Fibroblast of lung (primary cell): ENCODE results near the gene PRDM16. TPM values are rescaled to one million over a fixed set of nuclear protein-coding genes. Genes with fewer than 3 reads are reported as not detected.
A peak's percentile ranks its signal among the peaks of the same experiment; 100 is the strongest.

Source experiments
- DNase-seq, 2 donors: peaks; one replicate each; pipeline versions ENCODE4 v3.0.0 to v3.0.0-alpha.2; 2010; ENCODE audit warnings: low read depth in 2 of 2
- H2AFZ ChIP-seq: 2 replicates; pipeline ENCODE4 v1.5.1; 2012; ENCODE audit warnings: low read length, control low read depth, inconsistent platforms
- H3K27ac ChIP-seq: 2 replicates; pipeline ENCODE4 v1.5.1; 2011; ENCODE audit warnings: low read length, control low read depth; ENCODE audit not compliant: insufficient read depth
- H3K27me3 ChIP-seq: 2 replicates; pipeline ENCODE4 v1.5.1; 2011; ENCODE audit warnings: mild to moderate bottlenecking, low read length; ENCODE audit not compliant: control insufficient read depth, insufficient read depth
- H3K36me3 ChIP-seq: 2 replicates; pipeline ENCODE4 v1.5.1; 2011; ENCODE audit warnings: low read length; ENCODE audit not compliant: control insufficient read depth, insufficient read depth
- H3K4me1 ChIP-seq: 2 replicates; pipeline ENCODE4 v1.5.1; 2011; ENCODE audit warnings: low read length; ENCODE audit not compliant: control insufficient read depth, insufficient read depth; ENCODE audit errors: extremely low read depth
- H3K4me2 ChIP-seq: 2 replicates; pipeline ENCODE4 v1.5.1; 2011; ENCODE audit warnings: low read length, control low read depth; ENCODE audit not compliant: insufficient read depth; ENCODE audit errors: extremely low read depth
- H3K4me3 ChIP-seq, 4 experiments: fragments of 200-600 bp in 1 of 4; sonication (generic) in 1 of 4; replicated peaks in 1 of 4; 2 replicates each; pipeline ENCODE4 v1.5.1; 2011 to 2016; ENCODE audit warnings: low read length in 4 of 4, low read depth in 3 of 4, mild to moderate bottlenecking in 3 of 4, control low read depth in 2 of 4, inconsistent platforms in 1 of 4, mixed read lengths in 1 of 4; ENCODE audit not compliant: insufficient read depth in 1 of 4; ENCODE audit errors: control extremely low read depth in 1 of 4
- H3K79me2 ChIP-seq: 2 replicates; pipeline ENCODE4 v1.5.1; 2012; ENCODE audit warnings: mild to moderate bottlenecking, low read length, inconsistent platforms; ENCODE audit not compliant: control insufficient read depth, insufficient read depth
- H3K9ac ChIP-seq: 2 replicates; pipeline ENCODE4 v1.5.1; 2011; ENCODE audit warnings: mild to moderate bottlenecking, low read length, control low read depth; ENCODE audit not compliant: insufficient read depth
- H3K9me3 ChIP-seq: 2 replicates; pipeline ENCODE4 v1.5.1; 2012; ENCODE audit warnings: low read depth, low read length; ENCODE audit not compliant: control insufficient read depth, insufficient read depth
- H4K20me1 ChIP-seq: 2 replicates; pipeline ENCODE4 v1.5.1; 2011; ENCODE audit warnings: low read length; ENCODE audit not compliant: control insufficient read depth, insufficient read depth; ENCODE audit errors: extremely low read depth
- CTCF ChIP-seq, 2 donors: IDR thresholded peaks in 1 of 2; conservative IDR thresholded peaks in 1 of 2; 1 replicate in 1 of 2; 2 replicates in 1 of 2; pipeline ENCODE4 v1.5.1; 2011 to 2012; ENCODE audit warnings: low read length in 2 of 2, control low read depth in 1 of 2, inconsistent platforms in 1 of 2, low read depth in 1 of 2, mild to moderate bottlenecking in 1 of 2
- EZH2 ChIP-seq: IDR thresholded peaks from 2 replicates; pipeline ENCODE4 v1.5.1; 2012; ENCODE audit warnings: low read length, control low read depth, mild to moderate bottlenecking; ENCODE audit errors: missing control alignments
- polyA plus RNA-seq, 2 donors: library from polyadenylated mRNA; depleted of rRNA in 1 of 2; stranded (reverse) in 1 of 2; unstranded in 1 of 2; fragments of >200 nt; gene quantifications; 2 replicates each; pipeline ENCODE4 v1.2.1, GENCODE V29; 2011 to 2012; ENCODE audit warnings: missing spikeins in 1 of 2
- total RNA-seq: library from RNA; depleted of rRNA; stranded (reverse); fragments of >200 nt; gene quantifications from 2 replicates; pipeline ENCODE4 v1.2.1, GENCODE V29; 2014

PRDM16 gene
- total and polyA plus RNA-seq, 2 donors (not counting 1 experiment from before 2014, with no cell fraction given) = 0.30 to 1.8 TPM

GRCh38 chr1:3319874-3320245, 250.9 kb downstream of the PRDM16 start:
- no peaks in the 10 kb centered on the region for H3K79me2 ChIP-seq
- no peak for TF ChIP-seq EZH2
- peak; percentile 68 to 74 for TF ChIP-seq CTCF (conservative IDR thresholded peaks at IDR 0.05 in 1 of 2, IDR thresholded peaks at IDR 0.05 in 1 of 2; ENCODE audit: low read depth in 1 of 2, low read length in 2 of 2)
- H3K36me3 ChIP-seq = no peaks in the 10 kb centered on the region
- no peak overlapping the region for H3K4me2 ChIP-seq
- H3K4me3 ChIP-seq = no peak overlapping the region
- no peak overlapping the region for H3K27ac ChIP-seq
- H4K20me1 ChIP-seq = no peaks in the 10 kb centered on the region
- peaks cover 3% of the 10 kb centered on the region for H3K27me3 ChIP-seq
- peaks cover 5% of the 10 kb centered on the region for H3K4me1 ChIP-seq
- peak; percentile 56 to 59 for DNase-seq
- no peak overlapping the region for H2AFZ ChIP-seq
- H3K9me3 ChIP-seq = no peaks in the 10 kb centered on the region
- no peak overlapping the region for H3K9ac ChIP-seq

- no peak overlapping the region for H3K4me2 ChIP-seq
- no peak overlapping the region for H3K4me3 ChIP-seq
- H4K20me1 ChIP-seq = no peaks in the 10 kb centered on the region
- H3K9ac ChIP-seq = no peak overlapping the region
- DNase-seq = peak in 1 of 2 donors; percentile 63
- peaks cover 3% of the 10 kb centered on the region for H3K27me3 ChIP-seq
- H3K79me2 ChIP-seq = no peaks in the 10 kb centered on the region
- no peak overlapping the region for H3K27ac ChIP-seq
- TF ChIP-seq EZH2 (no peak), CTCF (conservative IDR thresholded peaks at IDR 0.05 in 1 of 2, IDR thresholded peaks at IDR 0.05 in 1 of 2; ENCODE audit: low read depth in 1 of 2, low read length in 2 of 2) (no peak)
- no peaks in the 10 kb centered on the region for H3K9me3 ChIP-seq
- peaks cover 2% of the 10 kb centered on the region for H3K4me1 ChIP-seq
- no peak overlapping the region for H2AFZ ChIP-seq
- H3K36me3 ChIP-seq = no peaks in the 10 kb centered on the region
Measured at GRCh38 chr1:3320246-3321152, 251.5 kb downstream of the PRDM16 start.

GRCh38 chr1:3321559-3322449, 252.8 kb downstream of the PRDM16 start:
- TF ChIP-seq EZH2 = no peak
- no peak for TF ChIP-seq CTCF (conservative IDR thresholded peaks at IDR 0.05 in 1 of 2, IDR thresholded peaks at IDR 0.05 in 1 of 2; ENCODE audit: low read depth in 1 of 2, low read length in 2 of 2)
- H2AFZ ChIP-seq = no peak overlapping the region
- peak in 1 of 2 donors; percentile 22 for DNase-seq
- peaks cover 3% of the 10 kb centered on the region for H3K27me3 ChIP-seq
- H3K79me2 ChIP-seq = no peaks in the 10 kb centered on the region
- no peak overlapping the region for H3K9ac ChIP-seq
- no peaks in the 10 kb centered on the region for H4K20me1 ChIP-seq
- no peak overlapping the region for H3K27ac ChIP-seq
- H3K4me1 ChIP-seq = no peaks in the 10 kb centered on the region
- no peaks in the 10 kb centered on the region for H3K9me3 ChIP-seq
- no peak overlapping the region for H3K4me2 ChIP-seq
- no peaks in the 10 kb centered on the region for H3K36me3 ChIP-seq
- H3K4me3 ChIP-seq = no peak overlapping the region
